Mammary epithelial cell (primary cell): ENCODE measurements around the gene DACH1.

Experiments used
- EZH2 ChIP-seq: IDR thresholded peaks from 2 replicates; pipeline ENCODE4 v1.6.1; 2012; ENCODE audit warnings: low read length, inconsistent platforms, borderline replicate concordance
- TF ChIP-seq, protein P1 (sequence below), 2 donors: IDR thresholded peaks in 1 of 2; conservative IDR thresholded peaks in 1 of 2; 2 replicates each; pipeline ENCODE4 v1.5.1; 2011 to 2012; ENCODE audit warnings: inconsistent platforms in 2 of 2, low read length in 2 of 2, mild to moderate bottlenecking in 2 of 2, control low read depth in 1 of 2, low read depth in 1 of 2; ENCODE audit not compliant: insufficient read depth in 1 of 2; ENCODE audit errors: extremely low read depth in 1 of 2

GRCh38 chr13:71459708-71460107 lies 407.3 kb downstream of the DACH1 start:
- TF ChIP-seq, protein P1, sequence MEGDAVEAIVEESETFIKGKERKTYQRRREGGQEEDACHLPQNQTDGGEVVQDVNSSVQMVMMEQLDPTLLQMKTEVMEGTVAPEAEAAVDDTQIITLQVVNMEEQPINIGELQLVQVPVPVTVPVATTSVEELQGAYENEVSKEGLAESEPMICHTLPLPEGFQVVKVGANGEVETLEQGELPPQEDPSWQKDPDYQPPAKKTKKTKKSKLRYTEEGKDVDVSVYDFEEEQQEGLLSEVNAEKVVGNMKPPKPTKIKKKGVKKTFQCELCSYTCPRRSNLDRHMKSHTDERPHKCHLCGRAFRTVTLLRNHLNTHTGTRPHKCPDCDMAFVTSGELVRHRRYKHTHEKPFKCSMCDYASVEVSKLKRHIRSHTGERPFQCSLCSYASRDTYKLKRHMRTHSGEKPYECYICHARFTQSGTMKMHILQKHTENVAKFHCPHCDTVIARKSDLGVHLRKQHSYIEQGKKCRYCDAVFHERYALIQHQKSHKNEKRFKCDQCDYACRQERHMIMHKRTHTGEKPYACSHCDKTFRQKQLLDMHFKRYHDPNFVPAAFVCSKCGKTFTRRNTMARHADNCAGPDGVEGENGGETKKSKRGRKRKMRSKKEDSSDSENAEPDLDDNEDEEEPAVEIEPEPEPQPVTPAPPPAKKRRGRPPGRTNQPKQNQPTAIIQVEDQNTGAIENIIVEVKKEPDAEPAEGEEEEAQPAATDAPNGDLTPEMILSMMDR (conservative IDR thresholded peaks at IDR 0.05 in 1 of 2, IDR thresholded peaks at IDR 0.05 in 1 of 2; ENCODE audit: extremely low read depth in 1 of 2, insufficient read depth in 1 of 2, low read depth in 1 of 2, low read length in 2 of 2): no peak
- no peak for TF ChIP-seq EZH2
